PC-9 (cell line): Measurements from ENCODE around the gene SLC22A1. TPM values are rescaled to one million over a fixed set of nuclear protein-coding genes. Genes with fewer than 3 reads are reported as not detected.

Source experiments
- BruUV-seq: library from RNA; stranded (reverse); fragments of 400-500 nt; replicated peaks from 2 replicates; lab custom pipeline; 2021; lab: Mats Ljungman, UMichigan
- CTCF ChIA-PET: fragments of 300-600 bp; sonication (Branson Sonifier 250); formaldehyde crosslinking; loops from one replicate; lab custom pipeline; 2022; ENCODE audit warnings: antibody characterized with exemption; lab: Charles Lee
- POLR2A ChIA-PET: fragments of 300-600 bp; sonication (Branson Sonifier 250); formaldehyde crosslinking; loops from one replicate; lab custom pipeline; 2022; ENCODE audit warnings: antibody characterized with exemption; ENCODE audit not compliant: unreplicated experiment; lab: Charles Lee
- DNase-seq, 2 experiments: peaks; one replicate each; pipeline versions ENCODE4 v3.0.0 to v3.0.0-alpha.2; 2015 to 2022; ENCODE audit warnings: mixed read lengths in 1 of 2
- H2AFZ ChIP-seq: fragments of 200-600 bp; sonication (generic); 2 replicates; pipeline ENCODE4 v1.8.1; 2017; ENCODE audit warnings: antibody characterized with exemption
- H3F3A ChIP-seq: fragments of 200-600 bp; sonication (generic); 2 replicates; pipeline ENCODE4 v1.8.1; 2017; ENCODE audit warnings: antibody characterized with exemption, mild to moderate bottlenecking, low read depth; ENCODE audit not compliant: insufficient read depth
- H3K27ac ChIP-seq: fragments of 200-600 bp; sonication (generic); 2 replicates; pipeline ENCODE4 v1.6.1; 2016; ENCODE audit warnings: mixed run types
- H3K27me3 ChIP-seq: fragments of 200-600 bp; sonication (generic); 2 replicates; pipeline ENCODE4 v1.6.1; 2016; ENCODE audit warnings: low read depth, mixed run types; ENCODE audit not compliant: insufficient read depth
- H3K36me3 ChIP-seq: fragments of 200-600 bp; sonication (generic); 2 replicates; pipeline ENCODE4 v1.6.1; 2016; ENCODE audit warnings: low read depth, mixed run types
- H3K4me1 ChIP-seq: fragments of 200-600 bp; sonication (generic); replicated peaks from 2 replicates; pipeline ENCODE4 v1.6.1; 2016; ENCODE audit warnings: mixed run types; ENCODE audit not compliant: insufficient read depth
- H3K4me2 ChIP-seq: fragments of 200-600 bp; sonication (generic); 2 replicates; pipeline ENCODE4 v1.6.1; 2017; ENCODE audit warnings: mixed run types
- H3K4me3 ChIP-seq: fragments of 200-600 bp; sonication (generic); 2 replicates; pipeline ENCODE4 v1.6.1; 2016; ENCODE audit warnings: mixed run types
- H3K79me2 ChIP-seq: fragments of 200-600 bp; sonication (generic); 2 replicates; pipeline ENCODE4 v1.6.1; 2017; ENCODE audit warnings: low read depth, mixed run types
- H3K9me2 ChIP-seq: fragments of 200-600 bp; sonication (generic); 2 replicates; pipeline ENCODE4 v1.8.1; 2017; ENCODE audit warnings: mild to moderate bottlenecking; ENCODE audit not compliant: insufficient read depth
- H3K9me3 ChIP-seq: fragments of 200-600 bp; sonication (generic); 2 replicates; pipeline ENCODE4 v1.8.1; 2016; ENCODE audit warnings: low read depth; ENCODE audit not compliant: insufficient read depth
- H4K20me1 ChIP-seq: fragments of 200-600 bp; sonication (generic); 2 replicates; pipeline ENCODE4 v1.8.1; 2017; ENCODE audit not compliant: insufficient read depth
- EZH2 ChIP-seq: fragments of 200-600 bp; sonication (generic); IDR thresholded peaks from 2 replicates; pipeline ENCODE4 v1.8.0; 2017; ENCODE audit warnings: antibody characterized with exemption, low read depth
- intact Hi-C: fragments of 100-400 bp; cut with micrococcal nuclease; formaldehyde crosslinking; loops from one replicate; pipeline ENCODE4 v1.10.0; 2022; ENCODE audit not compliant: unreplicated experiment
- total RNA-seq: library from RNA; stranded (reverse); gene quantifications from 2 replicates; pipeline ENCODE4 v1.2.3, GENCODE V29; 2021
- TF ChIP-seq, protein P1 (sequence below): fragments of 200-600 bp; sonication (generic); conservative IDR thresholded peaks from 2 replicates; pipeline ENCODE4 v1.6.1; 2017; ENCODE audit warnings: mixed run types, antibody characterized with exemption, mild to moderate bottlenecking, moderate library complexity

The SLC22A1 gene
- total RNA-seq, 1 experiment from 2014 or later, result not detected

DNA sequence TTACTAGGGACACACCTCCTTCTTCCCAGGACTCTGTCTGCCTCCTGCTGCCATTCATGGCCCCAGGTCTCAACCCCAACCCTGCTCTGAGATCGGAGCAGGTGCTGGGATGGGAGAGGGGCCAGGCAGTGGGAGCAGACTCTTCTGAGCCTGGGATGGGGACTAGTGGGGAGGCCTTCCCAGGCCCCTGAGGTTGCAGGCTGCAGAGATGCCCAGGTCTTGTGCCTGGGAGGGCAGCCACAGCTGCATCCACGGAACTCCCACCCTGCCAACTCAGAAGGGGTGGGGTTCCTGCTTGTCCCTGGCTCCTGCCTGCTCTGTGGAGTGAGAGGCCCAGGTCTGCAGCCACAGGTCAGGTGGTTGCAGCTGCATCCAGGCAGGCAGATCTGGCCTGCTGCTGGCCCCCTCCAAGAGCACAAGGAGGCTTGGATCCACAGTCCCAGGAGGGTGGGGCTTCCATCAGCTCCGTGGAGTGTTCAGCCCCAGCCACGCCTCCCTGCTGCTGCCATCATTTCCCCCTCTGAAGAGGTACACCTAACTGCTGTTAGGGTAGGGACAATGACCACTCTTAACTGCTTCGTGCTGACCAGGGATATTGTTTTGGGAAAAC, 2.9 kb upstream of the SLC22A1 start:
- Histone ChIP-seq H3K27ac (no peak overlapping the region), H3K4me2 (no peak overlapping the region), H3K36me3 (no peaks in the 10 kb centered on the region), H3K27me3 (no peaks in the 10 kb centered on the region), H3K4me1 (no peaks in the 10 kb centered on the region), H3K9me3 (no peaks in the 10 kb centered on the region), H3F3A (no peaks in the 10 kb centered on the region), H3K4me3 (no peak overlapping the region), H4K20me1 (no peaks in the 10 kb centered on the region), H3K79me2 (no peaks in the 10 kb centered on the region), H3K9me2 (no peaks in the 10 kb centered on the region), H2AFZ (no peak overlapping the region)
- no TSS peak for BruUV-seq
- ChIA-PET CTCF (no interaction called here), POLR2A (no interaction called here)
- intact Hi-C loops, result no loop called here
- TF ChIP-seq, protein P1, sequence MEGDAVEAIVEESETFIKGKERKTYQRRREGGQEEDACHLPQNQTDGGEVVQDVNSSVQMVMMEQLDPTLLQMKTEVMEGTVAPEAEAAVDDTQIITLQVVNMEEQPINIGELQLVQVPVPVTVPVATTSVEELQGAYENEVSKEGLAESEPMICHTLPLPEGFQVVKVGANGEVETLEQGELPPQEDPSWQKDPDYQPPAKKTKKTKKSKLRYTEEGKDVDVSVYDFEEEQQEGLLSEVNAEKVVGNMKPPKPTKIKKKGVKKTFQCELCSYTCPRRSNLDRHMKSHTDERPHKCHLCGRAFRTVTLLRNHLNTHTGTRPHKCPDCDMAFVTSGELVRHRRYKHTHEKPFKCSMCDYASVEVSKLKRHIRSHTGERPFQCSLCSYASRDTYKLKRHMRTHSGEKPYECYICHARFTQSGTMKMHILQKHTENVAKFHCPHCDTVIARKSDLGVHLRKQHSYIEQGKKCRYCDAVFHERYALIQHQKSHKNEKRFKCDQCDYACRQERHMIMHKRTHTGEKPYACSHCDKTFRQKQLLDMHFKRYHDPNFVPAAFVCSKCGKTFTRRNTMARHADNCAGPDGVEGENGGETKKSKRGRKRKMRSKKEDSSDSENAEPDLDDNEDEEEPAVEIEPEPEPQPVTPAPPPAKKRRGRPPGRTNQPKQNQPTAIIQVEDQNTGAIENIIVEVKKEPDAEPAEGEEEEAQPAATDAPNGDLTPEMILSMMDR, result no peak
- TF ChIP-seq EZH2, result no peak
- no peak for DNase-seq

DNA sequence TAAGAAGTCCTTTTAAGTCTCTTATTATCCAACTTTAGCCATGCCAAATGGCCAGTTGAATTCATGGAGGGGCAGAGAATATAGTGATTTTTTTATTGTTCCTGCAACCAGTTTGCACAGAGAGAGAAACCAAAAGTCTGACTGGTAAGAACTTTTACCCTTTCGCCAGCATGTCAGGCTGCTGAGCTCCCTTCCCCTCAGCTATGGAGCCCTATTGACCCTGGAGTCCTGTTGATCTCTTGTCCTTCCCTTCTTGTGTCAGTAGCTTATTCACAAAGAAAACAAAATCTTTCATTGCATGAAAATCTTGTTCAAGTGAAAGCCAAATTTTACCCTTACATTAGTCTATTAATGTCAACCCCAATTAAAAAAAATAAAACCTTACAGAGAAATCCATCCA, 1.5 kb upstream of the SLC22A1 start:
- no peak overlapping the region for H3K4me2 ChIP-seq
- H2AFZ ChIP-seq, result no peak overlapping the region
- H3K27me3 ChIP-seq, result no peaks in the 10 kb centered on the region
- H3K27ac ChIP-seq, result no peak overlapping the region
- no peaks in the 10 kb centered on the region for H3F3A ChIP-seq
- no peaks in the 10 kb centered on the region for H4K20me1 ChIP-seq
- CTCF ChIA-PET, result no interaction called here
- H3K9me3 ChIP-seq, result no peaks in the 10 kb centered on the region
- no peaks in the 10 kb centered on the region for H3K9me2 ChIP-seq
- DNase-seq, result no peak
- TF ChIP-seq EZH2, result no peak
- TF ChIP-seq, protein P1, result no peak
- no peaks in the 10 kb centered on the region for H3K4me1 ChIP-seq
- H3K79me2 ChIP-seq, result no peaks in the 10 kb centered on the region
- no TSS peak for BruUV-seq
- no peaks in the 10 kb centered on the region for H3K36me3 ChIP-seq
- POLR2A ChIA-PET, result no interaction called here
- intact Hi-C loops, result no loop called here
- H3K4me3 ChIP-seq, result no peak overlapping the region

DNA sequence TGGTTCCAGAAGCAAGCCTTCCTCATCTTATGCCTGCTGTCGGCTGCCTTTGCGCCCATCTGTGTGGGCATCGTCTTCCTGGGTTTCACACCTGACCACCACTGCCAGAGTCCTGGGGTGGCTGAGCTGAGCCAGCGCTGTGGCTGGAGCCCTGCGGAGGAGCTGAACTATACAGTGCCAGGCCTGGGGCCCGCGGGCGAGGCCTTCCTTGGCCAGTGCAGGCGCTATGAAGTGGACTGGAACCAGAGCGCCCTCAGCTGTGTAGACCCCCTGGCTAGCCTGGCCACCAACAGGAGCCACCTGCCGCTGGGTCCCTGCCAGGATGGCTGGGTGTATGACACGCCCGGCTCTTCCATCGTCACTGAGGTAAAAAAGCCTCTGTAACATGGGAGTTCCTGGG, 366 bp downstream of the SLC22A1 start:
- ChIA-PET POLR2A (no interaction called here), CTCF (no interaction called here)
- no peaks in the 10 kb centered on the region for H4K20me1 ChIP-seq
- TF ChIP-seq, protein P1, result no peak
- no peak for TF ChIP-seq EZH2
- no peak overlapping the region for H3K27ac ChIP-seq
- no TSS peak for BruUV-seq
- DNase-seq, result no peak
- intact Hi-C loops, result no loop called here
- H3F3A ChIP-seq, result no peaks in the 10 kb centered on the region
- H3K27me3 ChIP-seq, result no peaks in the 10 kb centered on the region
- H2AFZ ChIP-seq, result no peak overlapping the region
- no peaks in the 10 kb centered on the region for H3K9me3 ChIP-seq
- no peaks in the 10 kb centered on the region for H3K4me1 ChIP-seq
- H3K36me3 ChIP-seq, result no peaks in the 10 kb centered on the region
- H3K9me2 ChIP-seq, result no peaks in the 10 kb centered on the region
- H3K79me2 ChIP-seq, result no peaks in the 10 kb centered on the region
- H3K4me2 ChIP-seq, result no peak overlapping the region
- H3K4me3 ChIP-seq, result no peak overlapping the region
